Amniotic epithelial cell (primary cell): Measurements from ENCODE around the gene GOLGA6C.
"Not testable (repeated sequence)": the region's sequence is repeated elsewhere in the genome, so short reads cannot be mapped to it uniquely, and the experiment has no call there.

Experiments
- DNase-seq: peaks from one replicate; pipeline ENCODE4 v3.0.0-alpha.2; 2010; ENCODE audit warnings: low read depth

The GOLGA6C gene

GRCh38 chr15:75258620-75259343 lies 648 bp downstream of the GOLGA6C start:
- DNase-seq, result not testable (repeated sequence)

- DNase-seq, result not testable (repeated sequence)
Measured at GRCh38 chr15:75259873-75260272, 1.7 kb downstream of the GOLGA6C start.

- DNase-seq, result not testable (repeated sequence)
Measured at GRCh38 chr15:75273751-75274359, 15.7 kb downstream of the GOLGA6C start.

- peak; percentile 20 for DNase-seq
Measured at GRCh38 chr15:75274509-75275107, 16.5 kb downstream of the GOLGA6C start.

- DNase-seq, result not testable (repeated sequence)
Measured at GRCh38 chr15:75275617-75276016, 17.5 kb downstream of the GOLGA6C start.

- DNase-seq, result not testable (repeated sequence)
Measured at GRCh38 chr15:75278497-75278896, 20.4 kb downstream of the GOLGA6C start.

- DNase-seq, result not testable (repeated sequence)
Measured at GRCh38 chr15:75282572-75282971, 24.4 kb downstream of the GOLGA6C start, which contains the start of gene GOLGA6D. Gene GOLGA6D, plus strand, starts transcription at chr15:75282835. Its CDS starts 41 bp downstream, at chr15:75282876.

- DNase-seq, result not testable (repeated sequence)
Measured at GRCh38 chr15:75284152-75284551, 26.0 kb downstream of the GOLGA6C start.

GRCh38 chr15:75293660-75294059 lies 35.5 kb downstream of the GOLGA6C start:
- DNase-seq, result not testable (repeated sequence)

GRCh38 chr15:75298541-75299310 lies 40.6 kb downstream of the GOLGA6C start:
- not testable (repeated sequence) for DNase-seq

- not testable (repeated sequence) for DNase-seq
Measured at GRCh38 chr15:75299311-75299688, 41.2 kb downstream of the GOLGA6C start.

- DNase-seq, result not testable (repeated sequence)
Measured at GRCh38 chr15:75300026-75300425, 41.9 kb downstream of the GOLGA6C start.

GRCh38 chr15:75302318-75302717 lies 44.2 kb downstream of the GOLGA6C start:
- no peak for DNase-seq

GRCh38 chr15:75302753-75303152 lies 44.6 kb downstream of the GOLGA6C start:
- not testable (repeated sequence) for DNase-seq

- no peak for DNase-seq
Measured at GRCh38 chr15:75306188-75306587, 48.1 kb downstream of the GOLGA6C start.

GRCh38 chr15:75307778-75308390 lies 49.8 kb downstream of the GOLGA6C start:
- DNase-seq, result peak; percentile 31

GRCh38 chr15:75309711-75310110 lies 51.6 kb downstream of the GOLGA6C start:
- DNase-seq, result peak; percentile 68

GRCh38 chr15:75312548-75312947 lies 54.4 kb downstream of the GOLGA6C start:
- peak; percentile 12 for DNase-seq

- DNase-seq, result no peak
Measured at GRCh38 chr15:75313116-75313845, 55.1 kb downstream of the GOLGA6C start.

- no peak for DNase-seq
Measured at GRCh38 chr15:75314552-75315290, 56.6 kb downstream of the GOLGA6C start.
